ENCODE results near the gene SCAMP4. TPM values are rescaled to one million over a fixed set of nuclear protein-coding genes. Genes with fewer than 3 reads are reported as not detected.

SCAMP4 gene
- total RNA-seq, 2 donors from 2014 or later: 34.8 to 66.2 TPM

DNA sequence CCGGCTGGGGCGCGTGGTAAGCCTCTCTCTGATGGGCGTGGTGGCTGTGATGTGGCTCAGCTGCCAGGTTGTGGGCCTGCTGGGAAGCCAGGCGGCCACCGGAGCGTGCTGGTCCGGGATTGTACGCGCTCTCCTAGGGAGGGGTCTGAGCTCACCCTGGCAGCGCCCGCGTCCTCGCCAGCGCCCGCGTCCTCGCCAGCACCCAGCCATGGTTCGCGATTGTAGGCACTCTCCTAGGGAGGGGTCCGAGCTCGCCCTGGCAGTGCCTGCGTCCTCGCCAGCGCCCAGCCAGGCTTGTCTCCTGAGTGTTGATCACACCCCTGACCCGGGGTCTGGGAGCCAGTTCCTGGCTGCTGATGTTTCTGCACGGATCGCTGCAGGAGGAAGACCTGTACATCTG is 13.8 kb downstream of the SCAMP4 start:
- Mint-ChIP-seq H3K9me3 (no peaks in the 10 kb centered on the region), H3K27ac (no peak overlapping the region), H3K27me3 (no peaks in the 10 kb centered on the region), H3K4me1 (ENCODE audit: low read depth in 2 of 2) (peaks cover 0 to 2% of the 10 kb centered on the region in 2 donors), H3K4me3 (no peak overlapping the region), H3K36me3 (no peaks in the 10 kb centered on the region)
- ATAC-seq (no peak), DNase-seq (ENCODE audit: low spot score) (no peak)

DNA sequence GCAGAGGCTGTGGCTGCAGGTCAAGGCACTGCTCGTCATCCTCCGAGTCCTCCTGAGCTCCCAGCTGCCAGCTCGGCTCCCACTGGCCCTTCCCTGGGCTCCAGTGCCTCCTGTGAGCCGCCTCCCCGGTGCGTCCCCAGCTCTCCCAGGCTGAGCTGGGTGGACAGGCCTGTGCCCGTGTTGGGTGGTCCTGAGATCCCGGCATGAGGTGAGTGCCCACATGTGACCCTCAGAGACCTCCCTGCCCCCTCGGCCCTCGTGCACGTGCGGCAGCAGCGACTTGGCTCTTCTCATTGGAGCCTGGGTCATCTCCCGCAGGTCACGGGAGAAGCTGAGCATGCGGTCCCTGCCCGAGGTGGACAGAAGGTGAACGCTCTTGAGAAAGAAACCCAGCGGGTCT is 15.4 kb downstream of the SCAMP4 start:
- no peak for ATAC-seq
- Mint-ChIP-seq H3K9me3 (no peaks in the 10 kb centered on the region), H3K27ac (no peak overlapping the region), H3K36me3 (no peaks in the 10 kb centered on the region), H3K4me1 (ENCODE audit: low read depth in 2 of 2) (peaks cover 0 to 2% of the 10 kb centered on the region in 2 donors), H3K4me3 (no peak overlapping the region), H3K27me3 (no peaks in the 10 kb centered on the region)
- no peak for DNase-seq (ENCODE audit: low spot score)

DNA sequence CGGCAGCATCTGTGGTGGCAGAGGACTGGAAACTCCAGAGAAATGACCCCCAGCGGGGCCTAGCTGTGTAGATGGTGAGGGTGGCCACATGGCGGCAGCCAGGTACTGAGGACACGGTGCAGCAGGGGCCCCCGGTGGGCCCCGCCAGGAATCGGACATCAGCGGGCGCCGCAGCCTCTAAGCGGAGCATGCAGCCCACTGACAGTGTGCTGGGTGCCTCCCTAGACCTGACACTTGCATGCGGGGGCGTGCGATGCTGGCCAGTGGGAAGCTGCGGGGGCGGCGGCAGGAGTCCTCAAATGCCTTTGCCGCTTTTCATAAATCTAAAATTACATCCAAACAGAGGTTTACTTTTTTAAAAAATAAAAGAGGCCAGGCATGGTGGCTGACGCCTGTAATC is 16.1 kb downstream of the SCAMP4 start:
- H3K36me3 Mint-ChIP-seq: no peaks in the 10 kb centered on the region
- H3K4me3 Mint-ChIP-seq: no peak overlapping the region
- H3K27me3 Mint-ChIP-seq: no peaks in the 10 kb centered on the region
- no peaks in the 10 kb centered on the region for H3K9me3 Mint-ChIP-seq
- no peak for DNase-seq (ENCODE audit: low spot score)
- ATAC-seq: no peak
- H3K27ac Mint-ChIP-seq: no peak overlapping the region
- H3K4me1 Mint-ChIP-seq (ENCODE audit: low read depth in 2 of 2): peaks cover 0 to 2% of the 10 kb centered on the region in 2 donors

DNA sequence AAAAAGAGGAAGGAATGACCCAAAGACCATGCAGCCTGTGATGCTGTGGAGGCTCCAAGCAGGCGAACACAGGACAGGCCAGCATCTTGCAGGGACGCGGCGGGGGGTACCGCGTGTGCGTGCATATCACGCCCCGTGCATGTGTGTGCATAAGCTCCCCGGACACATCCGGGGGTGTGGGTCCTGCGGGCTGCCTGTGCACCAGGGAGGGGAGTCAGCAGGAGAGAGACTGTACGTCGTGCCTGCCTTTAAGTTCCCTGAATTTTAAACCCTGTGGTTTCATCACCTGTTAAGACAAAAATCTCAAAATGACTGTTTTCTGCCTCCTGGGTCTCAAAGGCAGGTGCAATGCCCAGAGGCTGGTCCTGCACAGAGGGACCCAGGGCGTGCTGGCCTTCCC is 16.6 kb downstream of the SCAMP4 start:
- no peak overlapping the region for H3K27ac Mint-ChIP-seq

DNA sequence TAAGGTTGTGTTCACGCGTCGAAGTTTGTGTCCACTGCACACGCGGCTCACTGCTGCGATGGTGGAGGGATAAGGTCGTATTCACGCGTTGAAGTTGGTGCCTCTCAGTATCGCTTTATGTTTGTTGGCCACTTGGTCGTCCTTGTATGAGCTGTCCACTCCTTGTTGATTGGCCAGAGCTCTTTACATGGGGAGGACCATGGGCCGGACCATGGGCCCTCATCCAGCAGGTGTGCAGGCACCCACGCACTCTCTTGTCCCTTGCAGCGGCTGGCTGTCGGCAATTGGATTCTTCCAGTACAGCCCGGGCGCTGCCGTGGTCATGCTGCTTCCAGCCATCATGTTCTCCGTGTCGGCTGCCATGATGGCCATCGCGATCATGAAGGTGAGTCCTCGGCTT is 17.6 kb downstream of the SCAMP4 start:
- peaks cover 5 to 6% of the 10 kb centered on the region in 2 donors for H3K4me1 Mint-ChIP-seq (ENCODE audit: low read depth in 2 of 2)
- H3K27ac Mint-ChIP-seq: no peak overlapping the region
- no peaks in the 10 kb centered on the region for H3K27me3 Mint-ChIP-seq
- H3K36me3 Mint-ChIP-seq: no peaks in the 10 kb centered on the region
- ATAC-seq (no peak), DNase-seq (ENCODE audit: low spot score) (no peak)
- H3K4me3 Mint-ChIP-seq: no peak overlapping the region
- H3K9me3 Mint-ChIP-seq: no peaks in the 10 kb centered on the region

More for the DNA sequence above, 16.6 kb downstream of the SCAMP4 start:
- Mint-ChIP-seq H3K9me3 (no peaks in the 10 kb centered on the region), H3K36me3 (no peaks in the 10 kb centered on the region), H3K27me3 (no peaks in the 10 kb centered on the region), H3K4me3 (no peak overlapping the region), H3K4me1 (ENCODE audit: low read depth in 2 of 2) (peaks cover 0 to 2% of the 10 kb centered on the region in 2 donors)
- DNase-seq (ENCODE audit: low spot score) (no peak), ATAC-seq (no peak)

DNA sequence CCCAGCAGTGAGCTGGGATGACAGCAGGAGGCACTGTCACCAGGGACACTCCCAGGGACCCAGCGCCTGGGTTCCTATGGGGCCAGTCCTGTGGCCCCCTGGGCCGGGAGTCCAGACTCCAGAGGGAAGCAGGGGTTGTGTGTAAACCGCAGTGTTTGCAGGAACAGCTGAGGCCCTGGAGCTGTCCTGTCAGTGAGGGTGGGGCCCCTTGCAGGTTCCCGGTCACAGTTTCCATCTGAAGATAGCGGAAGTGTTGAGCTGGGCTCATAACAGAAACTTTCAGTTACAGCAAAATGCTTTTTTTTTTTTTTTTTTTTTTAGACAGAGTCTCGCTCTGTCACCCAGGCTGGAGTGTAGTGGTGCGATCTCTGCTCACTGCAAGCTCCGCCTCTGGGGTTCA is 18.1 kb downstream of the SCAMP4 start:
- no peak for DNase-seq (ENCODE audit: low spot score)
- H3K4me1 Mint-ChIP-seq (ENCODE audit: low read depth in 2 of 2): peaks cover 7 to 9% of the 10 kb centered on the region in 2 donors
- H3K27ac Mint-ChIP-seq: no peak overlapping the region
- H3K36me3 Mint-ChIP-seq: no peaks in the 10 kb centered on the region
- no peak overlapping the region for H3K4me3 Mint-ChIP-seq
- ATAC-seq: peak in 1 of 2 donors; percentile 21
- H3K27me3 Mint-ChIP-seq: no peaks in the 10 kb centered on the region
- H3K9me3 Mint-ChIP-seq: no peaks in the 10 kb centered on the region

DNA sequence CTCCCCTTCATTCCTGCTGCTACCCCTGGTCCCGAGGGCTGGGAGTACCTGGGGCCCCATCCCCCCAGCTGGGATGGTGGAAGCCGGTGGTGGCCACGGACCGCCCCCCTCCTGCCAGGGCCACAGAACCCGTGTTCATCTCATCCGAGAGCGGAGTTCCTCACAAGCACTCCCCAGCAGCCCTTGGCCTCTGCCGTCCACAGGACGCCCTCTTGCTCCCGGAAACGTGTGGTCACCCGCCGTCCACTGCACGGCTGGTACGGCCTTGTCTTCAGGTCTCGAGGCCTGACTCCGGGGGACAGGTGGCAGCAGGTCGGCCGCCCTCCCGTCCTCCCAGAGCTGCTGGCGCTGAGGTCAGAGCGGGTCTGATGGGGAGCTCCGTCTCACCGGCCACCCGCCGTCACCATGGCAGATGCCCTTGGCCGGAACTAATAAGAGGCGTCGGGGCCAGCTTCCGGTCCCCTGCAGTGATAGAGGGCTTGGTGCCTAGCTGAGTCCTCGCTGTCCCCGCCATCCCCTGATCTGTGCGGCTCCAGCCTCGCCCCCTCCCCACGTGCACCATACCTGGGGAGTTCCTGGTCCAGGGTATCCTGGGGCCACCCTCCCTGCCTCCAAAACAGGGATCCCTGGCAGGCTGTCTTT is 19.2 kb downstream of the SCAMP4 start:
- Mint-ChIP-seq H3K36me3 (no peaks in the 10 kb centered on the region), H3K27me3 (no peaks in the 10 kb centered on the region), H3K4me1 (ENCODE audit: low read depth in 2 of 2) (peaks cover 8 to 9% of the 10 kb centered on the region in 2 donors), H3K9me3 (no peaks in the 10 kb centered on the region), H3K27ac (no peak overlapping the region), H3K4me3 (no peak overlapping the region)
- DNase-seq (ENCODE audit: low spot score) (no peak), ATAC-seq (no peak)

DNA sequence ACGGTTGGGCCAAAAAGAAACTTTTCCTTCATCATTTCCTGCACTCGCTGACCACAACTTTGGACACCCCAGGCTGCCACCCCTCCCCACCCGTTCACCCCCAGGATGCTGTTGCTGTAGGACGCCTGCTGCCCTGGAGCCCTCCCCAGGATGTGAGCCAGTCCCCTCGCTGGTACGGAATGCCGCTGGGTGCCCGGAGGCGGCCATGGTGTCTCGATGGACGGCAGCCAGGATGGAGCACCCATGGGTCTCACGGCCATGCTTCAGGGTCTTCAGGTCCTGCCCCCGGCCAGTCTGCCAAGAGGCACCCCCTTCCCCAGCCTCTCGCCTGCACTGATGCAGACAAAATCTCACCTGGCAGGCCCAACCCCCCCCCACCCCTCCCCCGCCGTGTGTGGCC is 20.3 kb downstream of the SCAMP4 start:
- no peaks in the 10 kb centered on the region for H3K36me3 Mint-ChIP-seq
- ATAC-seq: no peak
- no peak overlapping the region for H3K4me3 Mint-ChIP-seq
- no peak for DNase-seq (ENCODE audit: low spot score)
- peaks cover 9 to 14% of the 10 kb centered on the region in 2 donors for H3K4me1 Mint-ChIP-seq (ENCODE audit: low read depth in 2 of 2)
- H3K27ac Mint-ChIP-seq: no peak overlapping the region
- H3K27me3 Mint-ChIP-seq: no peaks in the 10 kb centered on the region
- H3K9me3 Mint-ChIP-seq: no peaks in the 10 kb centered on the region

DNA sequence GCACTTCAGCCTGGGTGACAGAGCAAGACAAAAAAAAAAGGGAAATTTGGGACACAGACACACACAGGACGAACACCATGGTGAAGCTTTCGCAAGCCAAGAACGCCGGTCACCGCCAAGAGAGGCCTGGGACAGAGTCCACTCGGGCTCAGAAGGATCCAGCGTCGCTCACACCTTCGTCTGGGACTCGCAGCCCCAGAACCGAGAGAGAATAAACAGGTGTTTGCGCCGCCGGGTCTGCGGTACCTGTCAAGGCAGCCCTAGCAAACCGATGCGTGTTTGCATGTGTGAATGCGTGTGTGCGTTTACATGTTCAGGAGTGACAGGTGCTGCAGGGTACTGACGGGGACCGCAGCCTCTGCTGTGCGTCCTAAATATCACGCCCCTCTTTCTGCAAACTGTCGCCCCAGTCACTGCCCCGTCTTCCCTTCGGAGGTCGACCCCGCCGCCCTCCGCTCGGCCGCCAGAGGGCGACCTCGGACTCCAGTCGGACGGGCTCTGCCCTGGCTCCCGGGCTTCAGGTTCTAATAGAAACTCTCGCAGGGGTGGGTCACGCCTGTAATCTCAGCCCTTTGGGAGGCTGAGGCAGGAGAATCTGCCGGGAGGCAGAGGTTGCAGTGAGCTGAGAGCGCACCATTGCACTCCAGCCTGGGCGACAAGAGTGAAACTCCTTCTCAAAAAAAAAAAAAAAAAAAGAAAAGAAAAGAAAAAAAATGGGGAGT is 24.0 kb downstream of the SCAMP4 start:
- peak; percentile 87 for DNase-seq (ENCODE audit: low spot score)
- H3K27me3 Mint-ChIP-seq: no peaks in the 10 kb centered on the region
- H3K27ac Mint-ChIP-seq: peak overlapping the region in 1 of 2 donors; percentile 43
- H3K36me3 Mint-ChIP-seq: no peaks in the 10 kb centered on the region
- ATAC-seq: peak; percentile 92 to 93
- no peaks in the 10 kb centered on the region for H3K9me3 Mint-ChIP-seq
- H3K4me1 Mint-ChIP-seq (ENCODE audit: low read depth in 2 of 2): peaks cover 9 to 18% of the 10 kb centered on the region in 2 donors
- H3K4me3 Mint-ChIP-seq: peak overlapping the region; percentile 62

DNA sequence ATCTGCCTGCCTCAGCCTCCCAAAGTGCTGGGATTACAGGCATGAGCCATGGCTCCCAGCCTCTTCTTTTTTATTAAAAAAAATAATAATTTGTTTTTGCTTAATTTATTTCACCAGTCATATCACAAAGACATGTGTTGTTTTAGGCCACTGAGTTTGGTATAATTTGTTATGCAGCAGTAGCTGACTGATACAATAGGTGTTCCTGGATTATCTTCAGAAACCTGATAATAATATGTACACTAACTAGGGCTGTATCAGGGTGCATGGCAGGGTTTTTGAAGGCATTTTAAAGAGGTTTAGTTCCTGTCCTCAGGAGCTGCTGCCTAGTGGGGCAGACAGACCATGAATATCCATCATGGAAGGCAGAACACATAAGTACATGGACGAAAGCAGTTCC is 26.2 kb downstream of the SCAMP4 start:
- DNase-seq (ENCODE audit: low spot score): no peak
- H3K27ac Mint-ChIP-seq: no peak overlapping the region
- H3K36me3 Mint-ChIP-seq: no peaks in the 10 kb centered on the region
- H3K4me3 Mint-ChIP-seq: no peak overlapping the region
- peaks cover 15 to 24% of the 10 kb centered on the region in 2 donors for H3K4me1 Mint-ChIP-seq (ENCODE audit: low read depth in 2 of 2)
- no peaks in the 10 kb centered on the region for H3K27me3 Mint-ChIP-seq
- no peak for ATAC-seq
- peaks cover 3% of the 10 kb centered on the region for H3K9me3 Mint-ChIP-seq

DNA sequence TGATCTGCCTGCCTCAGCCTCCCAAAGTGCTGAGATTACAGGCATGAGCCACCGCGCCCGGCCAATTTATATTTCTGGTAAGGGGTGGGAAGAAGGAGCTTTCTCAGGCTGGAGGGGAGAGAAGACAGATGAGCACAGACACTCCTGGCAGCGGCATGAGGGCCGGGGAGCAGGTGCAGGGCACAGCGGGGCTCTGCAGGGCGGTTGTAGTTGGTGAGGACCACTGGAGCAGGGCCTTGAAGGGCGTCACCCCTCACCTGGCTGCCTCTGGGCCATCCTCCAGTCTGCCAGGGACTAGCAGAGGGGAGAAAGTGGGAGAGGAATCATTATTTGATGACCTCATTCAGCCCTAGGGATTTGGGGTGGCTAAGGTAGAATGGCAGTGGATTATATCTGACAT is 27.2 kb downstream of the SCAMP4 start:
- Mint-ChIP-seq H3K4me1 (ENCODE audit: low read depth in 2 of 2) (peaks cover 14 to 28% of the 10 kb centered on the region in 2 donors), H3K36me3 (no peaks in the 10 kb centered on the region), H3K4me3 (no peak overlapping the region), H3K9me3 (peaks cover 3% of the 10 kb centered on the region), H3K27me3 (no peaks in the 10 kb centered on the region), H3K27ac (no peak overlapping the region)
- no peak for DNase-seq (ENCODE audit: low spot score)
- ATAC-seq: no peak

DNA sequence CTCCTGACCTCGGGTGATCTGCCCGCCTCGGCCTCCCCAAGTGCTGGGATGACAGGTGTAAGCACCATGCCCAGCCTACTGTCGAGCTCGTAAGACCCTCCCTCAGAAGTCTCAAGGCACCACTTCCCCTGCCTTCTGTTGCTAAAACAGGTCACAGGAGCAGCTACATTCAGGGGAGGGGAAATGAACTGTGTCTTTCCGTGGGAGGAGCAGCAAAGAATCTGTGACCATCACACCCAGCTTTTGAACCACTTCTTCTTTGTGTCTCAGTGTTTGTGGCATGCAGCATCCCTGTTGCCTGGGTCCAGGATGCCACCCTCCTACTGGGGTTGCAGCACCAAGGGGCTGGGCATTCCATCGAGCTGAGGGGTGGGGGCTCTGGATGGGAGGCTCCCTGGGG is 28.0 kb downstream of the SCAMP4 start:
- peaks cover 6 to 21% of the 10 kb centered on the region in 2 donors for H3K4me1 Mint-ChIP-seq (ENCODE audit: low read depth in 2 of 2)
- DNase-seq (ENCODE audit: low spot score): peak; percentile 28
- peaks cover 3% of the 10 kb centered on the region for H3K9me3 Mint-ChIP-seq
- H3K36me3 Mint-ChIP-seq: no peaks in the 10 kb centered on the region
- H3K4me3 Mint-ChIP-seq: no peak overlapping the region
- H3K27ac Mint-ChIP-seq: no peak overlapping the region
- no peak for ATAC-seq
- no peaks in the 10 kb centered on the region for H3K27me3 Mint-ChIP-seq

DNA sequence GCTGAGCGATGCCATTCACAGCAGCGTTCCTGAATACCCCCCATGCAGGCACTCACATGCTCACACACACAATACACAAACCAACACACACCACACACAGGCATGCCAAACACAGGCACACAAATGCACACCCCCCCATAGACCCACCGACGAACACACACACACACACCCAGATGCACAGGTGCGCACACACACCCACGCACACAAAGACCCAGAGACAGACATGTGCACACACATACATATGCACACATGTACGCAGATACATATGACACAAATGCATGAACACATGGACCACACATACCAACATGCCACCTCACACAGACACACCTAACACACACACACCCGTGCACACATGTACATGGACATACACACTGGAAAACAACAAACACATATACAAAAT is 28.7 kb downstream of the SCAMP4 start:
- Mint-ChIP-seq H3K9me3 (peaks cover 3% of the 10 kb centered on the region), H3K36me3 (no peaks in the 10 kb centered on the region), H3K27ac (no peak overlapping the region), H3K27me3 (no peaks in the 10 kb centered on the region), H3K4me1 (ENCODE audit: low read depth in 2 of 2) (peaks cover 6 to 21% of the 10 kb centered on the region in 2 donors), H3K4me3 (no peak overlapping the region)
- DNase-seq (ENCODE audit: low spot score) (peak; percentile 38), ATAC-seq (no peak)

DNA sequence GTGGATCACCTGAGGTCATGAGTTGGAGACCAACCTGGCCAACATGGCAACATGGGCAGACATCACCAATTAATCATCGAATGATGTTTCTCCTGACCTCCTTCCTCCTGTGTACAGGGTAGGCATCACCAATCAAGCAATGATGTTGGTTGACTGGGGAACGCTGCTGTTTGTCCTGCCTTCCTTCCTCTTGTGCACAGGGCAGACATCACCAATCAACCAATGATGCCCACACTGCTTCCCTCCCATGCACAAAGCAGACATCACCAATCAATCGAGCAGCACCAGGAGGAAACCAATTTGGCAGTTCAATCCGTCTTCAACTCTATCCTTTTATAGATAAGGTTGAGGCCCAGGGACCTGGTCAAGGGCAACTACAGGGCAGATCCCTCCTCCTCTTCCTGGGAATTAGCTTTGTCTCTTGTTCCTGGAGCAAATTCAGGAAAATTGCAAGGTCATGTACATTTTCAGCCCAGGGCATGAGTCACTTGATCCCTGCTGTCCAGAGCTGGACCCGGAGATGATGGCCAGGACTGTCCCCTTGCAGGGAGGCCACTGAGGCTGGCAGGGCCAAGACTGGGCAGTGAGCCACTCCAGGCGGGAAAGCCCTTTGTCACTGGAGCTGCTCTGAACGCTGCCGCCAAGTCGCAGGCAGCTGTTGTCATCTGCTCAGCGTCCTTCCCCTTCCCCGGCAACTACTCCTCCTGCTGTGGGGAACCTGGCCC is 30.4 kb downstream of the SCAMP4 start:
- peaks cover 3% of the 10 kb centered on the region for H3K9me3 Mint-ChIP-seq
- DNase-seq (ENCODE audit: low spot score) (peak; percentile 34), ATAC-seq (no peak)
- no peaks in the 10 kb centered on the region for H3K36me3 Mint-ChIP-seq
- H3K27ac Mint-ChIP-seq: no peak overlapping the region
- peaks cover 15 to 22% of the 10 kb centered on the region in 2 donors for H3K4me1 Mint-ChIP-seq (ENCODE audit: low read depth in 2 of 2)
- H3K4me3 Mint-ChIP-seq: no peak overlapping the region
- H3K27me3 Mint-ChIP-seq: no peaks in the 10 kb centered on the region
